HG03520 (cell line): ENCODE measurements around the gene CLPTM1L.

Experiments
- ATAC-seq: cut with Tn5 transposase; IDR thresholded peaks from one replicate; pipeline ENCODE4 v1.9.1; 2021; ENCODE audit warnings: mild to moderate bottlenecking, moderate library complexity; ENCODE audit not compliant: unreplicated experiment

CLPTM1L gene

GRCh38 chr5:1344975-1345838 is at the start of gene CLPTM1L:
TSS of gene CLPTM1L (minus strand) at chr5:1345099. CDS start at chr5:1344841, 258 bp downstream.
- peak; percentile 71 for ATAC-seq

DNA sequence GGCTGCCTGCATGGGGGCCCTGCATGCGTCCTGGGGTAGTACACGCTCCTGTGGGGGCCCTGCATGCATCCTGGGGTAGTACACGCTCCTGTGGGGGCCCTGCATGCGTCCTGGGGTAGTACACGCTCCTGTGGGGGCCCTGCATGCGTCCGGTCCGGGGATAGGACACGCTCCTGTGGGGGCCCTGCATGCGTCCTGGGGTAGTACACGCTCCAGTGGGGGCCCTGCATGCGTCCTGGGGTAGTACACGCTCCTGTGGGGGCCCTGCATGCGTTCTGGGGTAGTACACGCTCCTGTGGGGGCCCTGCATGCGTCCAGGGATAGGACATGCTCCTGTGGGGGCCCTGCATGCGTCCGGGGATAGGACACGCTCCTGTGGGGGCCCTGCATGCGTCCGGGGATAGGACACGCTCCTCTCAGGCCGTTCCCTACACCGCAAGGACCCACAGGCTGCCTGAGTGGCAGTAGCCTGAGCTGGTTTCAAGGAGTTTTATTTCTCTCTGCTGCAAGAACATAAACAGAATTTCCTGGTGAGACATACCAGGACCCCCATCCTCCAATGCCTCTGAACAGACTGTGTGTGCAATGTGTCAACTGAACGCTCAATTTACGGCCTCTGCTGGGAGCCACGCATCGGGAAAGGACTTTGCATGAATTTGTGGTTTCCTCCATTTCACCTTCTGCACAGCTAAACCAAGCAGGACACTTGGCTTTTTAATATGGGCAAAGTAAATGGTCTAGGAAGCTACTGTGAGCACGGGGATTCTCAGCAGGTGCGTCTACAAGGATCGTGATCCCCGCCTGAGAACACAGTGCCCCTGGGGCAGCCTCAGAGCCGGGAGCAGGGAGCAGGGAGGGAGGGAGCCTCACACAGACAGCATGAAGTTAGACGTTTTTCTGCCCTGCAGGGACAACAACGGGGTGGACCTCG is 48.9 kb upstream of the CLPTM1L start:
- ATAC-seq: no peak

GRCh38 chr5:1392801-1393565 is 48.1 kb upstream of the CLPTM1L start:
- ATAC-seq: no peak

DNA sequence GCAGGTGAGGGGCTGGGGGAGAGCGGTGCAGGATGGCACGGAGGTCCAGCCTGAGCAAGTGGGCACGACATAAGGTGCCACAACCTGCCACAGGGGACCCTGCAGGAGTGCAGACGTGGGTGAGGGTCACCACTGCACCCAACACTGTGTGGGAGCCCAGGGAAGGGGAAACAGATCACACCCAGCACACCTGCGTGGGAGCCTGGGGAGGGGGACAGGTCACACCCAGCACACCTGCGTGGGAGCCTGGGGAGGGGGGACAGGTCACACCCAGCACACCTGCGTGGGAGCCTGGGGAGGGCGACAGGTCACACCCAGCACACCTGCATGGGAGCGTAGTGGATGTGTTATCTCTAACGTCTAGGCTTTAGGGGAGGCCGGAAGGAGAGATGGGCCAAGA is 47.4 kb upstream of the CLPTM1L start:
- no peak for ATAC-seq

GRCh38 chr5:1391691-1392090 is 46.8 kb upstream of the CLPTM1L start:
- no peak for ATAC-seq

DNA sequence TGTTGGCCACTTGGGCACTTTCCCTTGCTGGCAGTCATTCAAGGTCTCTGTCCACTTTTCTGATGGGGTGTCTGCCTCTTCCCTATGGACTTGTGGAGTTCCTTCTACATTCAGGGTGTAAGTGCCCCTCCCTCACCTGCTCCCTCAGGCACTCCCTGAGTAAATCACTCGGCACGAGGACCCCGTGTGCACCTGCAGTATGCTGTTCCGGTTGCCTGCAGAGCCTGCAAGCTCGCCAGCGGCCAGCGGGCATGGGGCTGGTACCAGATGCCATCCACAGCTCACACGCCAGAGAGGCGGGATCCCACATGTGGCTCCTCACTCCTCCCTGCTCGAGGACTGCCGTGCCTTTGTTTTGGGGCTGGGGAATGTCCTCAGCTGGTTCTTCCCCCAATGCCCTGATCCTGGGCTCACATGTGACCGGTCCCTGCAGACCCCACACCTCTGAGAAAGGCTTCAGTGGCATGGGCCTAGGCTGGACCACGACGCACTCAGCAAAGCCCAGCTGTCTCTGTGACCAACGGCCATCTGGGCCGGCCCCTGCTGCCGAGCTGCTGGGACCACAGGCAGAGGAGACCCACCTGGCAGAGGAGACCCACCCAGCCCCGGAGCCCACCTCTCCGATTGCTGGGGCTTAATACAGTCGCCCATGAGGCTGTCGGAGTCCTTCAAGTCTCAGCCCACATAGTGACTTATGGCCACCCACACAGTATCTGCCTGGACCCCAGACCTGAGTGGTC is 46.1 kb upstream of the CLPTM1L start:
- ATAC-seq: no peak

DNA sequence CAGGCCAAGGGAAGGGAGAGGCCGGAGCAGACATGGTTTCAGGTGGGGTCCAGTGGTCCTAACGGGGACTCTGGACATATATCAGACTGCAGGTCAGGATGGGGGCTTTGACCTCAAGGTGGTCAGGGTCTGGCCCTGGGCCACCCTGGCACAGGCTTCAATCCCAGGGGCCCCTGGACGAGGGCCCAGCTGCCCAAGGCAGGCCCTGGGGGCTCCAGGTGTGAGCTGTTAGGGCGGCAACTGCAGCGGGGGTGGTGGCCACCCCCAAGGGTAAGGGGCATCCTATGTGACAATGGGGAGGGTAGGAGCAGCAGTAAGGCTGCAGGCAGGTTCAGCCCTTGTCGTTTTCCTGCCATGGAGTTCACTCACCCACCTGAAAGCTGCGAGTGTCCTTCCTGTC is 45.4 kb upstream of the CLPTM1L start:
- no peak for ATAC-seq

DNA sequence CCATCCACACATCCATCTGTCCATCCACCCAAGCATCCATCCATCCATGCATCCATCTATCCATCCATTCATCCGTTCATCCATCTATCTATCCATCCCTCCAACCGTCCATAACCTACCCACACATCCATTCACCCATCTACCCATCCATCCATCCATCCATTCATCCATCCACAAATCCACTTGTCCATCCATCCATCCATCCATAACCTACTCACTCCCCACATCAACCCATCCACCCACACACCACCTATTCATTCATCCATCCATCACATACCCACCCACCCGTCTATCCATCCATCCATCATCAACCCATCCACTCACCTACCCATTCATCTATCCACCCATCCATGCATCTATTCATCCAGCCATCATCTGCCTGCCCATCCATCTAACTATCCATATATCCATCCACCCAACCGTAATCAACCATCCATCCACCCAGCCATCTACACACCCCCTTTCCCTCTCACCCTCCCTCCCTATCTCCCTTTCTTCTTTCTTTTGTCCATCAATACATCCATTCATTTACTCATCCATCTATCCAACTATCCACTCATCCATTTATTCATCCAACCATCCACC is 43.6 kb upstream of the CLPTM1L start:
- ATAC-seq: no peak

DNA sequence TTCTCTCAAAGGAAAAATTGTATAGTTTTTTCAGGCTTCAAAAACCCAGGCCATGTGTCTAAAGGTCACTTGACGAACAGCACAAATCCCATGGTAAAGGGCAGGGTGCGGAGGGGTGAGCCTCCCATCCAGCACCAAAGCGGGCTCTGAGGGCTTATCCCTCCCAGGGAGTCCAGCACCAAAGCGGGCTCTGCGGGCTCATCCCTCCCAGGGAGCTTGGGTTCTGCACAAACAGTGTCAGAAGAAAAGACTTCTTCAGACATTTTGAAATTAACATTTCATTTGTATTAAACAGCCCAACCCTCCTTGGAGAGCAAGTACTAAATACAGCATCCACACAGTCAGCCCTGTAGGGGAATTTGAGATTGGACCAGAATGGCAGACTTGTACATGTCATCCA is 43.0 kb upstream of the CLPTM1L start:
- no peak for ATAC-seq

- no peak for ATAC-seq
Observed at GRCh38 chr5:1387059-1387755, 42.3 kb upstream of the CLPTM1L start.

GRCh38 chr5:1386274-1386717 is 41.4 kb upstream of the CLPTM1L start:
- ATAC-seq: peak; percentile 33

DNA sequence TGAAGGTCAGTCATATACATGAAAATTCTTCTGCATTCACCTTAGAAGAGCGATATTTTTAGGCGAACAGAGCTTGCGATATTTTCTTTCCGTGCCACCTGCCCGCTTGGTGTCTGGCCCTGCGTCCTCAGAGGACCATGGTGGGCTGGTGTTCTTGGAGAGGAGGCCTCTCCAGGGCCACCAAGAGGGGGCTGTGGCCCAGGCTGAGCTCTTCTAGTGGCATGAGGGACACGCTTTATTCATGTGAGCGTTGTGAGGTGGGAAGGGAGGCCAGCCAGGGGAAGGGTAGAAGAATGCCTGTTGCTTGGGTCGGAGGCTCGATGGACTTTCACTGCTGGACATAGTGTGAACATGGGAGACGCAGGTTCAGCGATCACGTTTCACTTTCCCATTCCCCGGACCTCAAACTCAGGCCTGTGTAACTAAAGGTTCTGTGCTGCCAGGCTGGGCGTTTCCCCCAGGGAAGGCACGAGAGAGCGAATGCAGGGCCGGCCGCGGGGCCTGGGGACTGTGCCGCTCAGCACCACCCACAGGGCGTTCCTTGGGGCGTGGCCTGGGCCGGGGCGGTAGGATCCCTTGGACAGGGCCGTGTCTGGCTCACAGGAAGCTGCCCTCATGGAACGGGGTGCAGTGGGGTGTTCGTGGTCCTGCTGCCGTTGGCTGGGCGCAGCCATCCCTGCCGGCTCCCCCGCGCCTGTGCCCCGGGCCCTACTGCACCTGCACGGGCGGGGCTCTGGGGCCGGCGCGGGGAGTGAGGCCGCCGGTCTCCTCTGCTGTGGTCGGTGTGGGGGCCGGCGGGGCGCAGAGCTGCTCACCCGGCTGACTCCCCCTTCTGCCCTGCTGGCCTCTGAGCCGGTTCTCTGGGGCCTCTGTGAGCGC is 40.7 kb upstream of the CLPTM1L start:
- ATAC-seq: peak; percentile 90

GRCh38 chr5:1384521-1384920 is 39.6 kb upstream of the CLPTM1L start:
- no peak for ATAC-seq

DNA sequence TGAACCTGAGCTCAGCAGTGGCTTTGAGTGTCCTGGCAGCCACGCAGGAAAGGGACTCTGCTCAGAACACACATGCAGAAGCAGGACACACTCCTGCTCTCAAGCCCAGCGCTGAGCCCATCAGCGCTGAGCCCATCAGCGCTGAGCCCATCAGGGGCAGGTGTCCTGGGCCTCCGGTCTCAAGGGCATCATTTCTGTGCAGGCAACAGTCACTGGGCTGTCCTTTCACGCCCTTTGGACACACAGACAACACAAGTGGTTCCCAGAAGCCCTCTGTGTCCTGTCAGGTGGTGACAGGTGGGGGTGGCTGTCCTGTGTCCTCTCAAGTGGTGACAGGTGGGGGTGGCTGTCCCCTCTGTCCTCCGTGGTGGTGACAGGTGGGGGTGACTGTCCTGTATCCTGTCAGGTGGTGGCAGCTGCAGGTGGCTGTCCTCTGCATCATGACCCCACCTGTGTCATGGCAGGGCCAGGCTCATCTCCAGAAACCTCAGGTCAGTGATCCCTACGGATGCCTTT is 39.0 kb upstream of the CLPTM1L start:
- ATAC-seq: no peak

DNA sequence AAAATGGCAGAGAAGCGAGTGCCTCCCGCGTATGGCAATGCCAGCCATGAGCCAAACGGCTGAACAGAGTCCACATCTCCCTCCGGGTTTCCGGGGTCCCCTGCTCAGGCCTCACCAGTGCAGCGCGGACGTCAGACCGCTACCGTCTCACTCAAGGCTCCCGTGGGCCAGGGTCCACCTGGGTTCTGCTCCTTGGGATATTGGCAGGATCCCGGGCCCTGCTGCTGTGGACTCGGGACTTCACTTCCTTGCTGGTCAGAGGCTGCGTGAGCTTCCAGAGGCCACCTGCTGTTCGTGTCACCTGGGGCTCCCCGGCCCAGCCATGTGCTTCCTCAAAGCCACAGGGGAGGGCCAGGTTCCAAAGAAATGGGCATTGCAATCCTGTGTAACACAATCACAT is 38.4 kb upstream of the CLPTM1L start:
- no peak for ATAC-seq

DNA sequence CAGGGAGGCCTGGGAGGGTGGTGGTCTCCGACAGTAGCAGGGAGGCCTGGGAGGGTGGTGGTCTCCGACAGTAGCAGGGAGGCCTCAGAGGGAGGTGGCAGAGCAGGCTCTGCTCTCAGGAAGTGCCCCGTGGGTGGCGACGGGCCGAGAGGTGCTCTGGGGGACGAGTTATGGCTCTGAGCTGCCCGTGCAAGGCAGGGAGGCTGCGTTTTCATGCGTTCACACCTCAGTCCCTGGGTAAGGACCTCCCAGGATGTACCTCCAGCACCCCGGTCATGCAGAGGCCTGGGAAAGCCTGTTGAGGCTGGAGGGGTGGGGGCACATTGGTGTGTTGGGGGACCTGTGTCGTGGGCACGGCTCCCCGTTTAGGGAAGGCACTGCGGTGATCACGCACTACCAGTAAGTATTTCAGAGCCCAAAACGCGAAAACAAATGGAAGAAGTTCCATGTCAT is 37.4 kb upstream of the CLPTM1L start:
- no peak for ATAC-seq

DNA sequence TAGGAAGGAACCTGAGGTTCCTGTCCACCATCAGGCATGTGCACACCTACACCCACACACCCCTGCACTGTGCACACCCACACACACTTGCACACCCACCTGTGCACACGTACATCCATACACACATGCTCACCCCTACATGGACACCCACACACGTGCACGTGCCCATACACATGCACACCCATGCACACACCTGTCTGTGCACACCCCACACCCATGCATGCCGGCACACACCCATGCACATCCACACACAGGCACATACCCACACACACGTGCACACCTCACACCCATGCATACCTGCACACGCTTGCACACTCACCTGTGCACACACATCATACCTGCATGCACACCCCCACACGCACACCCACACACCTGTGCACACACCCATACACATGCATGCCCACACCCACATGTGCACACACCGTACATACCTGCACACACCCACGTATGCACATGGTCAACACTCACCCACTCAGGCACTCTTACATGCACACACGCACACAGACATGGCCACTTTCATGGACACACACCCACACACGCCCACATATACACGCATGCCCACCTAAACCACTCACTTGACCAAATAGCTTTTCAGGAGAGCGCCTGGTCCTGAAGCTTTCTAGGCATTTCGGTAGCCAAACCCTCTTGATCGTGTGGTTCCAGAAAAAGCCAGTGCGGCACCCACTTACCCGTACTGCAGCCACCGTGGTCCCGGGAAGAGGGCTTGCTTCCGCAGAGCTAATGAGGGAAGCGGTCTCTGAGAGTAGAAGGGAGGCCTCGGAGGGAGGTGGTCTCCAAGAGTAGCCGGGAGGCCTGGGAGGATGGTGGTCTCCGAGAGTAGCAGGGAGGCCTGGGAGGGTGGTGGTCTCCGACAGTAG is 36.7 kb upstream of the CLPTM1L start:
- no peak for ATAC-seq
